ENCODE data around the gene ADIPOR2. TPM values are rescaled to one million over a fixed set of nuclear protein-coding genes. Genes with fewer than 3 reads are reported as not detected.

Gene ADIPOR2
- total RNA-seq, 4 donors from 2014 or later = 29.5 to 44.3 (median 37.1) TPM

GRCh38 chr12:1811948-1812291, 121.0 kb downstream of the ADIPOR2 start:
- intact Hi-C loops (cut with DNase I; ENCODE audit: low total_unique reads) = no loop called here
- DNase-seq (ENCODE audit: low spot score in 2 of 2) = no peak
- TF ChIP-seq CTCF (IDR thresholded peaks at IDR 0.05) (no peak), POLR2A (IDR thresholded peaks at IDR 0.05) (no peak)
- H3K4me3 ChIP-seq (ENCODE audit: low read depth, poor library complexity, severe bottlenecking) = no peak overlapping the region
- WGBS, 2 donors = 58 to 59% methylated on average over 6 of the region's 6 CpGs

GRCh38 chr12:1812650-1813302, 121.9 kb downstream of the ADIPOR2 start:
- 71 to 77% methylated on average over 17 of the region's 17 CpGs for WGBS, 2 donors

GRCh38 chr12:1814266-1814665, 123.4 kb downstream of the ADIPOR2 start:
- TF ChIP-seq CTCF (IDR thresholded peaks at IDR 0.05) (no peak), POLR2A (IDR thresholded peaks at IDR 0.05) (no peak)
- no peak for DNase-seq (ENCODE audit: low spot score in 2 of 2)
- 46 to 55% methylated on average over 8 of the region's 8 CpGs for WGBS, 2 donors
- intact Hi-C loops (cut with DNase I; ENCODE audit: low total_unique reads) = no loop called here
- H3K4me3 ChIP-seq (ENCODE audit: low read depth, poor library complexity, severe bottlenecking) = no peak overlapping the region

More at GRCh38 chr12:1812650-1813302, 121.9 kb downstream of the ADIPOR2 start:
- intact Hi-C loops (cut with DNase I; ENCODE audit: low total_unique reads) = no loop called here
- H3K4me3 ChIP-seq (ENCODE audit: low read depth, poor library complexity, severe bottlenecking) = no peak overlapping the region
- TF ChIP-seq POLR2A (IDR thresholded peaks at IDR 0.05) (no peak), CTCF (IDR thresholded peaks at IDR 0.05) (no peak)
- DNase-seq (ENCODE audit: low spot score in 2 of 2) = no peak

DNA sequence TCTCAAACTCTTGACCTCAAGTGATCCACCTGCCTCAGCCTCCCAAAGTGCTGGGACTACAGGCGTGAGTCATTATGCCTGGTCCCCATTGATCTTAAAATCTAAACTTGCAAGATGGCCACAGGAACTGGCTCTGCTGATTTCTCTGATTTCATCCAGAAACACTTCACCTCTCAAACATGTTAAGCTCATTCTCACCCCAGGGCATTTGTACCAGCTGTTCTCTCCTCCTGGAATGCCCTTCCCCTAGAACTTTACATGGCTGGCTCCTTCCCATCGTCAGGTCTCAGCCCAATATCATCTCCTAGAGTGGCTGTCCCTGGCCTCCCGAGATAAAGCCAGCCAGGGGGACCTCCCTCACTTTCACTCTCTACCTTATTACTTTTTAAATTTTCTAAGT, 124.2 kb downstream of the ADIPOR2 start:
- WGBS, 2 donors = 85 to 88% methylated on average over 3 of the region's 3 CpGs
- no peak overlapping the region for H3K4me3 ChIP-seq (ENCODE audit: low read depth, poor library complexity, severe bottlenecking)
- intact Hi-C loops (cut with DNase I; ENCODE audit: low total_unique reads) = no loop called here
- no peak for DNase-seq (ENCODE audit: low spot score in 2 of 2)
- TF ChIP-seq POLR2A (IDR thresholded peaks at IDR 0.05) (no peak), CTCF (IDR thresholded peaks at IDR 0.05) (no peak)

GRCh38 chr12:1815814-1816729, 125.2 kb downstream of the ADIPOR2 start:
- DNase-seq (ENCODE audit: low spot score in 2 of 2) = no peak
- H3K4me3 ChIP-seq (ENCODE audit: low read depth, poor library complexity, severe bottlenecking) = no peak overlapping the region
- TF ChIP-seq CTCF (IDR thresholded peaks at IDR 0.05) = no peak
- TF ChIP-seq POLR2A (IDR thresholded peaks at IDR 0.05) = no peak
- WGBS, 2 donors = 61 to 63% methylated on average over 21 of the region's 21 CpGs
- intact Hi-C loops (cut with DNase I; ENCODE audit: low total_unique reads) = no loop called here

Measured in lower leg skin (tissue), 4 donors.